Ascending aorta (tissue), 2 donors: Measurements from ENCODE around the gene DNAJC7. TPM values are rescaled to one million over a fixed set of nuclear protein-coding genes. Genes with fewer than 3 reads are reported as not detected.

Source experiments
- DNase-seq, 2 donors: peaks; one replicate each; pipeline ENCODE4 v3.0.0-alpha.2; 2019; ENCODE audit warnings: low spot score in 2 of 2
- H3K27ac ChIP-seq, 2 donors: fragments of 200-600 bp; sonication (generic); one replicate each; pipeline ENCODE4 v1.5.1; 2016 to 2017; ENCODE audit warnings: mild to moderate bottlenecking in 1 of 2
- H3K27me3 ChIP-seq: fragments of 200-600 bp; sonication (generic); one replicate; pipeline ENCODE4 v1.5.1; 2017
- H3K36me3 ChIP-seq, 2 donors: fragments of 200-600 bp; sonication (generic); one replicate each; pipeline ENCODE4 v1.5.1; 2016
- H3K4me1 ChIP-seq, 2 donors: fragments of 200-600 bp; sonication (generic); one replicate each; pipeline ENCODE4 v1.5.1; 2016 to 2017; ENCODE audit warnings: mild to moderate bottlenecking in 1 of 2
- H3K4me3 ChIP-seq, 2 donors: fragments of 200-600 bp; sonication (generic); one replicate each; pipeline ENCODE4 v1.5.1; 2016 to 2017; ENCODE audit warnings: mild to moderate bottlenecking in 1 of 2
- H3K9me3 ChIP-seq, 2 donors: fragments of 200-600 bp; sonication (generic); one replicate each; pipeline ENCODE4 v1.5.1; 2016
- CTCF ChIP-seq, 3 experiments: fragments of 200-600 bp in 2 of 3; fragments of 450-650 bp in 1 of 3; sonication (generic) in 2 of 3; IDR thresholded peaks; one replicate each; pipeline ENCODE4 v1.5.1; 2016 to 2019; ENCODE audit warnings: antibody characterized with exemption in 3 of 3, mild to moderate bottlenecking in 1 of 3, moderate library complexity in 1 of 3
- intact Hi-C: fragments of 100-400 bp; cut with DNase I; formaldehyde crosslinking; loops from one replicate; pipeline ENCODE4 v1.15.1; 2023
- total RNA-seq: library from RNA; depleted of rRNA; stranded (reverse); fragments of >200 nt; gene quantifications from one replicate; pipeline ENCODE4 v1.1.0, GENCODE V29; 2016

Gene DNAJC7
- total RNA-seq, 1 donor from 2014 or later: 79.7 TPM

GRCh38 chr17:42059815-42060214 is 42.6 kb upstream of the DNAJC7 start:
- no peaks in the 10 kb centered on the region for H3K9me3 ChIP-seq
- H3K4me3 ChIP-seq: no peak overlapping the region
- H3K27ac ChIP-seq: no peak overlapping the region
- intact Hi-C loops: no loop called here
- no peaks in the 10 kb centered on the region for H3K36me3 ChIP-seq
- TF ChIP-seq CTCF (IDR thresholded peaks at IDR 0.05): no peak
- no peaks in the 10 kb centered on the region for H3K27me3 ChIP-seq
- H3K4me1 ChIP-seq: no peaks in the 10 kb centered on the region
- no peak for DNase-seq

- no peaks in the 10 kb centered on the region for H3K27me3 ChIP-seq
- DNase-seq: no peak
- no peaks in the 10 kb centered on the region for H3K36me3 ChIP-seq
- no peak for TF ChIP-seq CTCF (IDR thresholded peaks at IDR 0.05)
- intact Hi-C loops: no loop called here
- no peak overlapping the region for H3K27ac ChIP-seq
- no peaks in the 10 kb centered on the region for H3K4me1 ChIP-seq
- no peak overlapping the region for H3K4me3 ChIP-seq
- no peaks in the 10 kb centered on the region for H3K9me3 ChIP-seq
These were observed 40.8 kb upstream of the DNAJC7 start for GRCh38 chr17:42058063-42058462.

- Histone ChIP-seq H3K36me3 (no peaks in the 10 kb centered on the region), H3K27me3 (no peaks in the 10 kb centered on the region), H3K4me1 (no peaks in the 10 kb centered on the region), H3K4me3 (no peak overlapping the region), H3K27ac (no peak overlapping the region), H3K9me3 (no peaks in the 10 kb centered on the region)
- no peak for DNase-seq
- no peak for TF ChIP-seq CTCF (IDR thresholded peaks at IDR 0.05)
- intact Hi-C loops: no loop called here
These were observed 39.4 kb upstream of the DNAJC7 start for GRCh38 chr17:42056635-42057034.

- DNase-seq: no peak
- Histone ChIP-seq H3K36me3 (no peaks in the 10 kb centered on the region), H3K27ac (no peak overlapping the region), H3K4me3 (no peak overlapping the region), H3K27me3 (no peaks in the 10 kb centered on the region), H3K4me1 (no peaks in the 10 kb centered on the region), H3K9me3 (no peaks in the 10 kb centered on the region)
- intact Hi-C loops: no loop called here
- TF ChIP-seq CTCF (IDR thresholded peaks at IDR 0.05): no peak
These were observed 38.3 kb upstream of the DNAJC7 start for GRCh38 chr17:42055496-42055895.

- no peaks in the 10 kb centered on the region for H3K36me3 ChIP-seq
- no peaks in the 10 kb centered on the region for H3K27me3 ChIP-seq
- no peak overlapping the region for H3K4me3 ChIP-seq
- TF ChIP-seq CTCF (IDR thresholded peaks at IDR 0.05): no peak
- no peaks in the 10 kb centered on the region for H3K9me3 ChIP-seq
- no peak for DNase-seq
- H3K4me1 ChIP-seq: no peaks in the 10 kb centered on the region
- no peak overlapping the region for H3K27ac ChIP-seq
- intact Hi-C loops: no loop called here
These were observed 37.8 kb upstream of the DNAJC7 start for GRCh38 chr17:42055027-42055426.
